HG03025 (cell line): Measurements from ENCODE around the gene ACKR3.

ENCODE experiments used
- ATAC-seq: cut with Tn5 transposase; IDR thresholded peaks from one replicate; pipeline ENCODE4 v1.9.1; 2021; ENCODE audit warnings: mild to moderate bottlenecking, moderate library complexity; ENCODE audit not compliant: unreplicated experiment, low FRiP score

The ACKR3 gene

DNA sequence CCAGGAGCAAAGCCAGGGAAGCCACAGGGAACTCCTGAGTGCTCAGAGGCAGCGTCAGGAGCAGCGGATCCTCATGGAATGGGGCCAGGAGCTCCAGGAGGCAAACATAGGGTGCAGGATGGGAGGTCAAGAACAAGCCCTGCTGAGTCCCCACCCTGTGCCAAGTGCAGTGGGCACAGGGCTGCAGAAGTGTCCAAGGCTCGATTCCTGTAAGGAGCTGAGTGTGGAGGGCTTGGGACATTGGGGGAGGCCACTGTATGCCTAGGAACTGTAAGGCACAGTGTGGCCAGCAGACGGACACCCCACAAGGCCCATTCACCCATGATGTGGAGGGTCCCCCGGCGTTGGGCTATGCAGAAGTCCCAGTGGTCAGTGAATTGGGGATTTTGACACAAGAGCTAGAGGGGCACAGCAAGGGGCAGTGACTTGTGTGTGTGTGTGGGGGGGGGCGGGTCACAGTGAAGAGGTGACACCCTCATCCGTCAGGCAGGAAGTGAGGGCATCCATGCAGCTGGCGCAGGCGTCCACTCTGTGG lies 55.6 kb downstream of the ACKR3 start:
- no peak for ATAC-seq

DNA sequence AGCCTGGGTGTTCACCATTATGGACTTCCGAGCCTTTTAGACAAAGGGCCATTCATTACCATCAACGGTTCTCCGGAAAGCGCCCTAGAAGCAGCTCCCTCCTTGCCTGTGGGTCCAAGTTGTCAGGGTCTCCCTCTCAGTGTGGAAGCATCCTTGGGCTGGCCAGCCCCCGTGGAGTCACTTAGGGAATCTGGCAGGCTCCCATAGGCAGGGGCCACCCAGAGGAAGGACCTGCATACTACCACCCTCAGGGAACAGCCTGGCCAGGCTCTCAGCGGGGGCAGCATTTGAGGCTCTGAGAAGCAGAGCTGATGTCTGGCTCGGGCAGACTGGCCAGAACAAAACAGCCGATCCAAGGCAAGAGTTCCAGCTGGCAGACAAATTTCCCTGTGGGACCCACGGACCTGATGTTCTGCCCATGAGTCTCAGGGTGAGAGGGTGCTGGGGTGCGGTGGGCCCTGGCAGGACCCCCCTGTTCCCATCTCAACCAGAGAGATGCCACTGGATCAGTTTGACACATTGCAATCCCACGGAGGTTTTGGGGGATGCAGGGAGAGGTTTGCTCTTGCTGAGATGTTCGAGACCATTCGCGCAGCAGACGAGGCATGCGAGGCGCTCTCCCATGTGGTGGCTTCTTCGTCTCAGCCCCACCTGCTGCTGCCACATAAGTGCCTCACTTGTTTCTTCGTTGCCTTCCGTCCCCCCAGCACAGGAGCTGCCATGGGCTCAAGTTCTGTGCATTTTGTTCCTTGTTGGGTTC lies 56.9 kb downstream of the ACKR3 start:
- no peak for ATAC-seq

GRCh38 chr2:236627193-236627592 lies 57.6 kb downstream of the ACKR3 start:
- ATAC-seq = no peak

GRCh38 chr2:236627841-236628240 lies 58.2 kb downstream of the ACKR3 start:
- ATAC-seq = no peak

DNA sequence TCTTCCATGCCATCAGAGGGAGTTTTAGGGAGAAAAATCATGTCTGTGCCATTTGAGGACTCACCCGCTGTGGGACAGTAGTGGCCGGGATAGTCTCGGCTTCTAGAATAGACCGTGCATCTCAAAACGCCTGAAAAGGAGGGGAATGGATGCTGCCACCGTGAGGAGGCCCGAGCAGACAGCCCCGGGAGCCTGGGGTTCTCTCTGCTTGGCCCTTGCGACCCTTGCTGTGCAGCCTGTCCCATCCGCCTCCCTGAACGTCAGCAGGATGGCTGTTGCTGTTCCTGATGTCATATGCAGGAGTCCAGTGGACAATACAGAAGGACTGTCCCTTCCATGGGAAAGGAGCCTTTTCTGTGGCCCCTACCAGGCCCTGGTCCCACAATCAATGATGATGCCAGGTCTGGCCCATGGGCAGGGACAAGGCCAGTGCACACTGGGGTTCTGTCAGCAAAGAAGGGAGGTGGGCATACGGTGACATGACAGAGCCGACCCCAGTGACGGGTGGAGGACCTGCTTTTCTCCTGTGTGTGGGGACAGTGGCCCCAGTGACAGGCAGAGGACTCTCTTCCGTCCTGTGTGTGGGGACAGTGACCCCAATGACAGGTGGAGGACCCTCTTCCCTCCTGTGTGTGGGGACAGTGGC lies 58.8 kb downstream of the ACKR3 start:
- ATAC-seq = no peak

DNA sequence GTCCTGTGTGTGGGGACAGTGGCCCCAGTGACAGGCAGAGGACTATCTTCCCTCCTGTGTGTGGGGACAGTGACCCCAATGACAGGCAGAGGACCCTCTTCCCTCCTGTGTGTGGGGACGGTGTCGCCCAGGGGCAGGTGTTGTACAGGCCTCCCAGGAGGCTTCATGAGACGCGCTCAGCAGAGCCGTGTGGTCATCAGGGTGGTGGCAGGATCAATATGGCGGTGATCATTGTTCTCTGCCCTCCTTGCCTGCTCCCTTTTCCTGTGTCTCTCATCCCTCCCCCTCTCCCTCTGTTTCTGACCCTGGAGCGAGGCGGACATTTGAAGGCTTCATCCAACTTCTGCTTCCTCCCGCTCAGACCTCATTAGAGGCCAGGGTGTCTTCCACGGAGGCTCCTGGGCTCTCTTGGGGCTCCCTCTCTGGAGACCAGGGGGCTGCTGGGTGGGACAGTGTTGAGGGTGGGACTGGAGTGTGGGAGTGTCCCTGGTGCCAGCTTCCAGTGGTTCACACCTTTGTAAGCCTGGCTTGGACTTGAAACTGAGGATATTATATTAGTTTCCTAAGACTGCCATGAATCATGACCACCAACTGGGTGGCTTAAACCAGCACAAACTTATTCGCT lies 59.5 kb downstream of the ACKR3 start:
- ATAC-seq = no peak

- no peak for ATAC-seq
Measured at GRCh38 chr2:236629961-236630872, 60.6 kb downstream of the ACKR3 start.

GRCh38 chr2:236631281-236631855 lies 61.7 kb downstream of the ACKR3 start:
- ATAC-seq = no peak

GRCh38 chr2:236631856-236632291 lies 62.2 kb downstream of the ACKR3 start:
- no peak for ATAC-seq
